ENCODE results near the gene SLC17A7.

The SLC17A7 gene

GRCh38 chr19:49393881-49394280, 47.4 kb downstream of the SLC17A7 start:
- no peak overlapping the region for H3K4me3 ChIP-seq (ENCODE audit: low read depth, low read length)
- DNase-seq, result no peak
- H3K27me3 ChIP-seq (replicated peaks), result peaks cover 7% of the 10 kb centered on the region
- no peak overlapping the region for H3K27ac ChIP-seq
- TF ChIP-seq CTCF (IDR thresholded peaks at IDR 0.05; ENCODE audit: low read depth, low read length, missing control alignments), result no peak
- in situ Hi-C loops (cut with HindIII; ENCODE audit: low pct_ligation_motif_present, low sequenced_read_pairs), result no loop called here
- no peaks in the 10 kb centered on the region for H3K36me3 ChIP-seq (replicated peaks)

- peak; percentile 93 for TF ChIP-seq CTCF (IDR thresholded peaks at IDR 0.05; ENCODE audit: low read depth, low read length, missing control alignments)
- Histone ChIP-seq H3K27me3 (replicated peaks) (peaks cover 7% of the 10 kb centered on the region), H3K27ac (no peak overlapping the region), H3K4me3 (ENCODE audit: low read depth, low read length) (no peak overlapping the region), H3K36me3 (replicated peaks) (no peaks in the 10 kb centered on the region)
- peak; percentile 38 for DNase-seq
- in situ Hi-C loops (cut with HindIII; ENCODE audit: low pct_ligation_motif_present, low sequenced_read_pairs), result no loop called here
Measured at GRCh38 chr19:49391581-49392399, 49.5 kb downstream of the SLC17A7 start.

- H3K4me3 ChIP-seq (ENCODE audit: low read depth, low read length), result no peak overlapping the region
- H3K27ac ChIP-seq, result no peak overlapping the region
- no peaks in the 10 kb centered on the region for H3K36me3 ChIP-seq (replicated peaks)
- DNase-seq, result no peak
- no peak for TF ChIP-seq CTCF (IDR thresholded peaks at IDR 0.05; ENCODE audit: low read depth, low read length, missing control alignments)
- in situ Hi-C loops (cut with HindIII; ENCODE audit: low pct_ligation_motif_present, low sequenced_read_pairs), result no loop called here
- peaks cover 7% of the 10 kb centered on the region for H3K27me3 ChIP-seq (replicated peaks)
Measured at GRCh38 chr19:49390929-49391359, 50.4 kb downstream of the SLC17A7 start.

GRCh38 chr19:49390131-49390928, 51.0 kb downstream of the SLC17A7 start:
- TF ChIP-seq CTCF (IDR thresholded peaks at IDR 0.05; ENCODE audit: low read depth, low read length, missing control alignments), result no peak
- in situ Hi-C loops (cut with HindIII; ENCODE audit: low pct_ligation_motif_present, low sequenced_read_pairs), result no loop called here
- no peaks in the 10 kb centered on the region for H3K36me3 ChIP-seq (replicated peaks)
- no peak overlapping the region for H3K27ac ChIP-seq
- no peak for DNase-seq
- no peak overlapping the region for H3K4me3 ChIP-seq (ENCODE audit: low read depth, low read length)
- H3K27me3 ChIP-seq (replicated peaks), result peaks cover 7% of the 10 kb centered on the region

GRCh38 chr19:49389406-49389805, 51.9 kb downstream of the SLC17A7 start:
- in situ Hi-C loops (cut with HindIII; ENCODE audit: low pct_ligation_motif_present, low sequenced_read_pairs), result no loop called here
- TF ChIP-seq CTCF (IDR thresholded peaks at IDR 0.05; ENCODE audit: low read depth, low read length, missing control alignments), result no peak
- H3K4me3 ChIP-seq (ENCODE audit: low read depth, low read length), result no peak overlapping the region
- H3K36me3 ChIP-seq (replicated peaks), result no peaks in the 10 kb centered on the region
- peaks cover 6% of the 10 kb centered on the region for H3K27me3 ChIP-seq (replicated peaks)
- no peak overlapping the region for H3K27ac ChIP-seq
- DNase-seq, result no peak

Data from brain microvascular endothelial cell (primary cell).